Measurements from ENCODE around the gene FAM3C. TPM values are rescaled to one million over a fixed set of nuclear protein-coding genes. Genes with fewer than 3 reads are reported as not detected.
A peak's percentile ranks its signal among the peaks of the same experiment; 100 is the strongest.

Gene FAM3C
- total and polyA plus RNA-seq, 2 experiments from 2014 or later: 33.9 to 60.3 TPM

DNA sequence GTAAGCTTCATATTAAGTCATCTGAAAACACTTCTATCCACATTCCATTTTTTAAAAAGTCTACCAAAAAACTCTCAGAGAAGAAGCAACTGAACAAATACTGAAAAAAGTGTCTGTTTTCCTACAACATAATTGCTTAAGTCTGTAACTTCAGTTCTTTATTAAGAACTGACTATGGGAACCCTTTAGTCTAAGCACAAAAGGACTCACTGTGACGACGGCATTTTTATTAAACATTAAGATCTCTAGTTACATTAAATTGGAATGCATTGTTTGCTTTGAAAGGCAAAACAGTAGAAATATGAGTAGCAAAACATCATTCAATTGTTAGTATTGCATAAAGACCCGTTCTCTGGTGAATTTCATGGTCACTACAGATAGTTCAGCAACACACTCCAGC, 5.8 kb upstream of the FAM3C start:
- no peak overlapping the region for H3K27ac Mint-ChIP-seq

GRCh38 chr7:121398246-121398645, 2.1 kb upstream of the FAM3C start:
- Mint-ChIP-seq H3K36me3 (ENCODE audit: low read depth) (peaks cover 2% of the 10 kb centered on the region; the same call in 1 of the 3 replicates), H3K27ac (no peak overlapping the region), H3K4me1 (peaks cover 6% of the 10 kb centered on the region; the same call in 2 of the 3 replicates), H3K9me3 (no peaks in the 10 kb centered on the region), H3K4me3 (no peak overlapping the region), H3K27me3 (ENCODE audit: insufficient read depth, low read depth, poor library complexity) (peaks cover 2% of the 10 kb centered on the region)
- no peak overlapping the region; the same call in 1 of the 2 replicates for H2AFZ ChIP-seq
- ATAC-seq (no peak), DNase-seq (ENCODE audit: low spot score) (peak; percentile 27)
- H3K9me2 ChIP-seq (ENCODE audit: insufficient read depth): no peaks in the 10 kb centered on the region
- H3K4me1 ChIP-seq (ENCODE audit: insufficient read depth): peaks cover 12% of the 10 kb centered on the region
- no peak overlapping the region for H3K4me2 ChIP-seq
- TF ChIP-seq, protein P1, sequence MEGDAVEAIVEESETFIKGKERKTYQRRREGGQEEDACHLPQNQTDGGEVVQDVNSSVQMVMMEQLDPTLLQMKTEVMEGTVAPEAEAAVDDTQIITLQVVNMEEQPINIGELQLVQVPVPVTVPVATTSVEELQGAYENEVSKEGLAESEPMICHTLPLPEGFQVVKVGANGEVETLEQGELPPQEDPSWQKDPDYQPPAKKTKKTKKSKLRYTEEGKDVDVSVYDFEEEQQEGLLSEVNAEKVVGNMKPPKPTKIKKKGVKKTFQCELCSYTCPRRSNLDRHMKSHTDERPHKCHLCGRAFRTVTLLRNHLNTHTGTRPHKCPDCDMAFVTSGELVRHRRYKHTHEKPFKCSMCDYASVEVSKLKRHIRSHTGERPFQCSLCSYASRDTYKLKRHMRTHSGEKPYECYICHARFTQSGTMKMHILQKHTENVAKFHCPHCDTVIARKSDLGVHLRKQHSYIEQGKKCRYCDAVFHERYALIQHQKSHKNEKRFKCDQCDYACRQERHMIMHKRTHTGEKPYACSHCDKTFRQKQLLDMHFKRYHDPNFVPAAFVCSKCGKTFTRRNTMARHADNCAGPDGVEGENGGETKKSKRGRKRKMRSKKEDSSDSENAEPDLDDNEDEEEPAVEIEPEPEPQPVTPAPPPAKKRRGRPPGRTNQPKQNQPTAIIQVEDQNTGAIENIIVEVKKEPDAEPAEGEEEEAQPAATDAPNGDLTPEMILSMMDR (conservative IDR thresholded peaks at IDR 0.05; ENCODE audit: low read depth in 2 of 2): peak; percentile 32 to 35; a peak in 3 of 4 replicates
- TF ChIP-seq STAT1 (IDR thresholded peaks at IDR 0.05; ENCODE audit: unreplicated experiment): no peak
- H3F3A ChIP-seq (replicated peaks; ENCODE audit: low read depth): no peaks in the 10 kb centered on the region
- 0 out of 2 replicates have a peak, but pooled peaks cover 3% of the 10 kb centered on the region for H4K20me1 ChIP-seq (replicated peaks; ENCODE audit: insufficient read depth)
- H3K27me3 ChIP-seq (ENCODE audit: insufficient read depth): no peaks in the 10 kb centered on the region
- H3K27ac ChIP-seq (ENCODE audit: low read depth): no peak overlapping the region
- peaks cover 23% of the 10 kb centered on the region for H3K79me2 ChIP-seq (replicated peaks; ENCODE audit: insufficient read depth)
- no peaks in the 10 kb centered on the region for H3K36me3 ChIP-seq (ENCODE audit: insufficient read depth)
- H3K4me3 ChIP-seq: no peak overlapping the region

More for the DNA sequence above, 5.8 kb upstream of the FAM3C start:
- no peak overlapping the region for H3K4me3 ChIP-seq
- H4K20me1 ChIP-seq (replicated peaks; ENCODE audit: insufficient read depth): no peaks in the 10 kb centered on the region
- no peak overlapping the region for H3K27ac ChIP-seq (ENCODE audit: low read depth)
- Mint-ChIP-seq H3K4me3 (no peak overlapping the region), H3K27me3 (ENCODE audit: insufficient read depth, low read depth, poor library complexity) (peaks cover 1% of the 10 kb centered on the region), H3K9me3 (no peaks in the 10 kb centered on the region), H3K36me3 (ENCODE audit: low read depth) (no peaks in the 10 kb centered on the region), H3K4me1 (no peaks in the 10 kb centered on the region; the same call in 2 of the 3 replicates)
- no peak overlapping the region for H3K4me2 ChIP-seq
- H3K36me3 ChIP-seq (ENCODE audit: insufficient read depth): no peaks in the 10 kb centered on the region
- H3F3A ChIP-seq (replicated peaks; ENCODE audit: low read depth): no peaks in the 10 kb centered on the region
- no peaks in the 10 kb centered on the region for H3K9me2 ChIP-seq (ENCODE audit: insufficient read depth)
- no peaks in the 10 kb centered on the region for H3K27me3 ChIP-seq (ENCODE audit: insufficient read depth)
- no peak overlapping the region for H2AFZ ChIP-seq
- DNase-seq (ENCODE audit: low spot score) (no peak), ATAC-seq (no peak)
- no peaks in the 10 kb centered on the region for H3K79me2 ChIP-seq (replicated peaks; ENCODE audit: insufficient read depth)
- H3K4me1 ChIP-seq (ENCODE audit: insufficient read depth): no peaks in the 10 kb centered on the region
- TF ChIP-seq STAT1 (IDR thresholded peaks at IDR 0.05; ENCODE audit: unreplicated experiment): no peak
- no peak for TF ChIP-seq REST (IDR thresholded peaks at IDR 0.05; ENCODE audit: unreplicated experiment)
- TF ChIP-seq NANOG (IDR thresholded peaks at IDR 0.05; ENCODE audit: borderline replicate concordance): no peak

All from GM23338 (cell line).